Stimulated activated CD8-positive, alpha-beta memory T cell treated with anti-CD3 and anti-CD28 coated beads, Interleukin-4, amount 100 ng/mL, for 24 hours (primary cell): ENCODE measurements around the gene INSL6.
"Not testable (repeated sequence)": the region's sequence is repeated elsewhere in the genome, so short reads cannot be mapped to it uniquely, and the experiment has no call there.

ENCODE experiments used
- DNase-seq: peaks from one replicate; pipeline ENCODE4 v3.0.0-alpha.2; 2020; ENCODE audit warnings: low read depth

Gene INSL6

GRCh38 chr9:5185220-5185840 lies at the start of gene INSL6:
Gene INSL6, minus strand, starts transcription at chr9:5185639. Its CDS starts 37 bp downstream, at chr9:5185602.
- no peak for DNase-seq

- DNase-seq: no peak
These were observed 45.8 kb upstream of the INSL6 start, which contains the start of gene INSL4 for GRCh38 chr9:5231212-5231611. Gene INSL4, plus strand, starts transcription at chr9:5231419. Its CDS starts 105 bp downstream, at chr9:5231524.

GRCh38 chr9:5230554-5230953 lies 45.1 kb upstream of the INSL6 start:
- no peak for DNase-seq

- no peak for DNase-seq
These were observed 19.6 kb upstream of the INSL6 start for GRCh38 chr9:5205071-5205470.

- DNase-seq: no peak
These were observed 10.0 kb upstream of the INSL6 start for GRCh38 chr9:5195463-5195862.

- no peak for DNase-seq
These were observed 7.9 kb upstream of the INSL6 start for GRCh38 chr9:5193345-5193744.

- no peak for DNase-seq
These were observed 6.5 kb upstream of the INSL6 start for GRCh38 chr9:5191985-5192384.

- no peak for DNase-seq
These were observed 2.9 kb upstream of the INSL6 start for GRCh38 chr9:5188060-5188984.

- no peak for DNase-seq
These were observed 1.2 kb upstream of the INSL6 start for GRCh38 chr9:5186416-5187169.

- no peak for DNase-seq
These were observed 663 bp downstream of the INSL6 start for GRCh38 chr9:5184776-5185175.

- DNase-seq: not testable (repeated sequence)
These were observed 4.8 kb downstream of the INSL6 start for GRCh38 chr9:5180631-5181030.

GRCh38 chr9:5178126-5178805 lies 7.2 kb downstream of the INSL6 start:
- no peak for DNase-seq

GRCh38 chr9:5146241-5146640 lies 39.2 kb downstream of the INSL6 start:
- no peak for DNase-seq

- DNase-seq: no peak
These were observed 41.2 kb downstream of the INSL6 start for GRCh38 chr9:5144217-5144616.

GRCh38 chr9:5140151-5140550 lies 45.3 kb downstream of the INSL6 start:
- no peak for DNase-seq

- DNase-seq: no peak
These were observed 62.9 kb downstream of the INSL6 start for GRCh38 chr9:5122516-5122915.

- no peak for DNase-seq
These were observed 63.3 kb downstream of the INSL6 start for GRCh38 chr9:5122116-5122515.

GRCh38 chr9:5113994-5114748 lies 71.3 kb downstream of the INSL6 start:
- DNase-seq: no peak
